Activated B cell treated with CpG ODN at 0.5 μM for 24 hours (primary cell): ENCODE results near the gene SAE1. TPM values are rescaled to one million over a fixed set of nuclear protein-coding genes. Genes with fewer than 3 reads are reported as not detected.
A peak's percentile ranks its signal among the peaks of the same experiment; 100 is the strongest.

Experiments
- ATAC-seq: fragments of 200-7000 bp; cut with Tn5 transposase; one replicate; pipeline ENCODE4 v1.10.0; 2021; ENCODE audit warnings: low read depth, mild to moderate bottlenecking, moderate library complexity
- CTCF ChIA-PET: fragments of 350-600 bp; sonication (Branson Sonifier 250); formaldehyde crosslinking; loops from one replicate; lab custom pipeline; 2021; ENCODE audit warnings: antibody characterized with exemption; lab: Charles Lee
- POLR2A ChIA-PET: fragments of 350-600 bp; sonication (Branson Sonifier 250); formaldehyde crosslinking; loops from one replicate; lab custom pipeline; 2021; ENCODE audit warnings: antibody characterized with exemption; lab: Charles Lee
- DNase-seq: peaks from one replicate; pipeline ENCODE4 v3.0.0; 2022
- H3K27ac Mint-ChIP-seq: one replicate; pipeline ENCODE4 v1.8.0; 2020; ENCODE audit warnings: mixed read lengths
- H3K27me3 Mint-ChIP-seq: one replicate; pipeline ENCODE4 v1.8.0; 2021; ENCODE audit warnings: mixed read lengths
- H3K36me3 Mint-ChIP-seq: one replicate; pipeline ENCODE4 v1.8.0; 2021; ENCODE audit warnings: low read depth, mixed read lengths
- H3K4me1 Mint-ChIP-seq: one replicate; pipeline ENCODE4 v1.8.0; 2021; ENCODE audit warnings: mixed read lengths
- H3K4me3 Mint-ChIP-seq: one replicate; pipeline ENCODE4 v1.8.0; 2020; ENCODE audit warnings: mild to moderate bottlenecking, mixed read lengths
- H3K9me3 Mint-ChIP-seq: one replicate; pipeline ENCODE4 v1.8.0; 2020; ENCODE audit warnings: mixed read lengths
- CTCF ChIP-seq: fragments of 200-600 bp; IDR thresholded peaks from one replicate; pipeline ENCODE4 v1.8.0; 2022; ENCODE audit warnings: antibody characterized with exemption, mild to moderate bottlenecking
- intact Hi-C: fragments of 100-400 bp; cut with micrococcal nuclease; formaldehyde crosslinking; loops from one replicate; pipeline ENCODE4 v1.15.1; 2024
- total RNA-seq: library from RNA; stranded (reverse); gene quantifications from 2 replicates; pipeline ENCODE4 v1.2.3, GENCODE V29; 2022

The SAE1 gene
- total RNA-seq, 1 donor from 2014 or later: 67.4 TPM

GRCh38 chr19:47112997-47113849 is 17.4 kb upstream of the SAE1 start, which contains the start of gene ZC3H4:
TSS of gene ZC3H4 (minus strand) at chr19:47113776. CDS start at chr19:47112584, 1,192 bp downstream.
- ATAC-seq: peak; percentile 82
- H3K4me3 Mint-ChIP-seq: peak within 1 kb of the TSS; percentile 100
- H3K4me1 Mint-ChIP-seq: peaks cover 38% of the 10 kb centered on the region
- ChIA-PET CTCF (interaction anchor here (0.7 to 1.7 kb wide), 10 partner anchors 10 to 131 kb away, joined by 3 to 6 read pairs (median 4); no protein-coding TSS in a partner anchor), POLR2A (interaction anchor here (0.5 to 4.9 kb wide), 55 partner anchors 9 to 1389 kb away, joined by 3 to 97 read pairs (median 5); partner anchors contain the start of genes AP2S1, CALM3, CCDC9 and DACT3)
- peak within 1 kb of the TSS; percentile 100 for H3K27ac Mint-ChIP-seq
- DNase-seq: peak; percentile 98
- no peak for TF ChIP-seq CTCF
- peaks cover 33% of the 10 kb centered on the region for H3K36me3 Mint-ChIP-seq
- no peaks in the 10 kb centered on the region for H3K27me3 Mint-ChIP-seq
- no peaks in the 10 kb centered on the region for H3K9me3 Mint-ChIP-seq
- intact Hi-C loops: loop anchor here (1.0 to 5.0 kb wide), 15 partner anchors 12 to 766 kb away; partner anchors contain the start of genes ARHGAP35, CCDC9, INAFM1 and PPP5C

GRCh38 chr19:47113850-47114651 is 16.6 kb upstream of the SAE1 start:
- intact Hi-C loops: loop anchor here (1.0 to 5.0 kb wide), 13 partner anchors 11 to 767 kb away; partner anchors contain the start of genes ARHGAP35, CCDC9, INAFM1 and PPP5C

GRCh38 chr19:47120470-47121067 is 10.1 kb upstream of the SAE1 start:
- DNase-seq (no peak), ATAC-seq (no peak)
- POLR2A ChIA-PET: no interaction called here
- no peaks in the 10 kb centered on the region for H3K36me3 Mint-ChIP-seq
- peaks cover 3% of the 10 kb centered on the region for H3K4me1 Mint-ChIP-seq
- H3K4me3 Mint-ChIP-seq: no peak overlapping the region
- no peaks in the 10 kb centered on the region for H3K27me3 Mint-ChIP-seq
- CTCF ChIA-PET: interaction anchor here (0.7 to 1.9 kb wide), 4 partner anchors 39 to 108 kb away, joined by 3 to 5 read pairs (median 4); no protein-coding TSS in a partner anchor
- no peak overlapping the region for H3K27ac Mint-ChIP-seq
- TF ChIP-seq CTCF: no peak
- no peaks in the 10 kb centered on the region for H3K9me3 Mint-ChIP-seq
- intact Hi-C loops: no loop called here

More at GRCh38 chr19:47113850-47114651, 16.6 kb upstream of the SAE1 start:
- Mint-ChIP-seq H3K27me3 (no peaks in the 10 kb centered on the region), H3K4me3 (peak overlapping the region; percentile 100), H3K36me3 (peaks cover 32% of the 10 kb centered on the region), H3K9me3 (no peaks in the 10 kb centered on the region), H3K4me1 (peaks cover 30% of the 10 kb centered on the region), H3K27ac (peak overlapping the region; percentile 100)
- DNase-seq (no peak), ATAC-seq (no peak)
- ChIA-PET CTCF (interaction anchor here (0.7 to 1.7 kb wide), 10 partner anchors 9 to 130 kb away, joined by 3 to 6 read pairs (median 4); no protein-coding TSS in a partner anchor), POLR2A (interaction anchor here (0.6 to 4.9 kb wide), 37 partner anchors 9 to 1535 kb away, joined by 3 to 97 read pairs (median 6); partner anchors contain the start of genes CALM3, CCDC9, DACT3 and DHX34)
- TF ChIP-seq CTCF: no peak

GRCh38 chr19:47122359-47123335 is 8.0 kb upstream of the SAE1 start:
- H3K27me3 Mint-ChIP-seq: no peaks in the 10 kb centered on the region
- intact Hi-C loops: no loop called here
- POLR2A ChIA-PET: interaction anchor here (0.6 to 2.1 kb wide), 4 partner anchors 8 to 306 kb away, joined by 4 to 8 read pairs (median 4); partner anchors contain the start of gene ZC3H4

More at GRCh38 chr19:47122359-47123335, 8.0 kb upstream of the SAE1 start:
- Mint-ChIP-seq H3K4me1 (peaks cover 3% of the 10 kb centered on the region), H3K27ac (no peak overlapping the region), H3K9me3 (no peaks in the 10 kb centered on the region), H3K36me3 (no peaks in the 10 kb centered on the region), H3K4me3 (no peak overlapping the region)
- TF ChIP-seq CTCF: no peak
- no peak for DNase-seq
- CTCF ChIA-PET: interaction anchor here (0.7 to 3.2 kb wide), 5 partner anchors 9 to 110 kb away, joined by 3 to 21 read pairs (median 4); no protein-coding TSS in a partner anchor
- no peak for ATAC-seq
